WTC11 (cell line): Measurements from ENCODE around the gene RTKN. TPM values are rescaled to one million over a fixed set of nuclear protein-coding genes. Genes with fewer than 3 reads are reported as not detected.
A peak's percentile ranks its signal among the peaks of the same experiment; 100 is the strongest.

Source experiments
- ATAC-seq: fragments of 200-7000 bp; cut with Tn5 transposase; 2 replicates; pipeline ENCODE4 v1.10.0; 2021; ENCODE audit warnings: mild to moderate bottlenecking, moderate library complexity
- CTCF ChIA-PET: fragments of 300-600 bp; sonication (Branson Sonifier 250); formaldehyde crosslinking; loops from one replicate; lab custom pipeline; 2021; ENCODE audit warnings: antibody characterized with exemption; lab: Charles Lee
- POLR2A ChIA-PET: fragments of 350-600 bp; sonication (Branson Sonifier 250); formaldehyde crosslinking; loops from one replicate; lab custom pipeline; 2021; ENCODE audit warnings: antibody characterized with exemption; lab: Charles Lee
- DNase-seq: peaks from one replicate; pipeline ENCODE4 v3.0.0; 2021; ENCODE audit warnings: low spot score
- H3K27ac Mint-ChIP-seq: 2 replicates; pipeline ENCODE4 v1.8.0; 2021; ENCODE audit warnings: mixed read lengths
- H3K27me3 Mint-ChIP-seq: 2 replicates; pipeline ENCODE4 v1.8.0; 2021; ENCODE audit warnings: low read depth, mild to moderate bottlenecking, moderate library complexity, mixed read lengths
- H3K36me3 Mint-ChIP-seq: 2 replicates; pipeline ENCODE4 v1.8.0; 2021; ENCODE audit warnings: mixed read lengths
- H3K4me1 Mint-ChIP-seq: 2 replicates; pipeline ENCODE4 v1.8.0; 2022; ENCODE audit warnings: mixed read lengths
- H3K4me3 Mint-ChIP-seq: 2 replicates; pipeline ENCODE4 v1.8.0; 2021; ENCODE audit warnings: mild to moderate bottlenecking, moderate library complexity, mixed read lengths
- H3K9me3 Mint-ChIP-seq: 2 replicates; pipeline ENCODE4 v1.8.0; 2021; ENCODE audit warnings: mixed read lengths
- CREM ChIP-seq: sonication (generic); formaldehyde crosslinking; IDR thresholded peaks from 2 replicates; pipeline ENCODE4 v1.8.1; 2022; ENCODE audit warnings: mild to moderate bottlenecking, missing genetic modification reagents, moderate library complexity
- ELF4 ChIP-seq: sonication (generic); formaldehyde crosslinking; IDR thresholded peaks from 2 replicates; pipeline ENCODE4 v1.8.1; 2022; ENCODE audit warnings: low read depth, mild to moderate bottlenecking, moderate library complexity, missing genetic modification reagents
- GABPB1 ChIP-seq: sonication (generic); formaldehyde crosslinking; IDR thresholded peaks from 2 replicates; pipeline ENCODE4 v1.8.1; 2023; ENCODE audit warnings: mild to moderate bottlenecking, missing genetic modification reagents
- JAZF1 ChIP-seq: fragments of 250-450 bp; sonication (Bioruptor Pico); IDR thresholded peaks from 2 replicates; pipeline ENCODE4 v1.9.0; 2021; ENCODE audit warnings: moderate library complexity, mild to moderate bottlenecking, inconsistent platforms
- SOX15 ChIP-seq: fragments of 250-450 bp; sonication (Bioruptor Pico); IDR thresholded peaks from 2 replicates; pipeline ENCODE4 v1.9.0; 2021; ENCODE audit warnings: mild to moderate bottlenecking
- TEAD1 ChIP-seq: sonication (generic); formaldehyde crosslinking; IDR thresholded peaks from 2 replicates; pipeline ENCODE4 v1.8.0; 2022; ENCODE audit warnings: mild to moderate bottlenecking, missing genetic modification reagents
- ZBTB21 ChIP-seq: sonication (generic); formaldehyde crosslinking; IDR thresholded peaks from 2 replicates; pipeline ENCODE4 v1.8.1; 2023; ENCODE audit warnings: mild to moderate bottlenecking, missing genetic modification reagents, borderline replicate concordance
- ZNF263 ChIP-seq: sonication (generic); formaldehyde crosslinking; IDR thresholded peaks from 2 replicates; pipeline ENCODE4 v1.8.1; 2022; ENCODE audit warnings: low read depth, mild to moderate bottlenecking, moderate library complexity, missing genetic modification reagents
- total RNA-seq: library from RNA; stranded (reverse); gene quantifications from 3 replicates; pipeline ENCODE4 v1.2.3, GENCODE V29; 2021
- TF ChIP-seq, protein P1 (sequence below): sonication (generic); formaldehyde crosslinking; IDR thresholded peaks from 2 replicates; pipeline ENCODE4 v1.8.1; 2023; ENCODE audit warnings: mild to moderate bottlenecking, missing genetic modification reagents
- TF ChIP-seq, protein P2 (sequence below): fragments of 250-450 bp; sonication (Bioruptor Pico); IDR thresholded peaks from 2 replicates; pipeline ENCODE4 v1.9.0; 2021; ENCODE audit warnings: mild to moderate bottlenecking, borderline replicate concordance
- TF ChIP-seq, protein P3 (sequence below): fragments of 250-450 bp; sonication (Bioruptor Pico); conservative IDR thresholded peaks from 2 replicates; pipeline ENCODE4 v1.9.0; 2021; ENCODE audit warnings: mild to moderate bottlenecking
- TF ChIP-seq, protein P4 (sequence below): sonication (generic); formaldehyde crosslinking; IDR thresholded peaks from 2 replicates; pipeline ENCODE4 v1.8.1; 2023; ENCODE audit warnings: mild to moderate bottlenecking, missing genetic modification reagents, borderline replicate concordance
- TF ChIP-seq, protein P5 (sequence below): sonication (generic); formaldehyde crosslinking; IDR thresholded peaks from 2 replicates; pipeline ENCODE4 v1.8.0; 2022; ENCODE audit warnings: mild to moderate bottlenecking, missing genetic modification reagents
- TF ChIP-seq, protein P6 (sequence below): fragments of 200-600 bp; IDR thresholded peaks from 2 replicates; pipeline ENCODE4 v1.8.0; 2022; ENCODE audit warnings: antibody characterized with exemption
- TF ChIP-seq, protein P7 (sequence below): sonication (generic); formaldehyde crosslinking; conservative IDR thresholded peaks from 2 replicates; pipeline ENCODE4 v1.8.1; 2022; ENCODE audit warnings: mild to moderate bottlenecking, missing genetic modification reagents
- TF ChIP-seq, protein P8 (sequence below): fragments of 250-450 bp; sonication (Bioruptor Pico); IDR thresholded peaks from 2 replicates; pipeline ENCODE4 v1.8.0; 2021; ENCODE audit warnings: mild to moderate bottlenecking
- TF ChIP-seq, protein P9 (sequence below): fragments of 250-450 bp; sonication (Bioruptor Pico); IDR thresholded peaks from 2 replicates; pipeline ENCODE4 v1.9.0; 2021; ENCODE audit warnings: moderate library complexity, mild to moderate bottlenecking, inconsistent platforms, borderline replicate concordance

The RTKN gene
- total RNA-seq, 1 experiment from 2014 or later, result 80.1 TPM

DNA sequence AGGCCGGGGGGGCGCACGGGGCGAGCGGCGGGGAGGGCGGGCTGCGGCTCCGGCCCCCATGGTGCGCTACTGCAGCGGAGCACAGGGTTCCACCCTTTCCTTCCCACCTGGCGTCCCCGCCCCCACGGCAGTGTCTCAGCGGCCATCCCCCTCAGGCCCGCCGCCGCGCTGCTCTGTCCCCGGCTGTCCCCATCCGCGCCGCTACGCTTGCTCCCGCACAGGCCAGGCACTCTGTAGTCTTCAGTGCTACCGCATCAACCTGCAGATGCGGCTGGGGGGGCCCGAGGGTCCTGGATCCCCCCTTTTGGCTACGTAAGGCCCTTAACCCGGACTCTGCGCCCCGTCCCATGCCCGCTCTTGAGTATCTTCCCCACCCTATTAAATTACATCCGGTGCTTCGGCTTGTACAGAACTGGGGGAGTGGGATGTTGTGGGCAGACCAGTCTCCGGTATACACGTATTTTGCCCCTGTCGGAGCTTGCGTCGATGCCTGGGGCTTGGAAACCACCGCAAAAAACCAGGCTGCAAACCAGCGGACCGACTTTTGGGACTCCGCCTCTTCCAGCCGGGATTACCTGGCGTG, 15.9 kb upstream of the RTKN start:
- Mint-ChIP-seq H3K4me3 (peak overlapping the region; percentile 96), H3K9me3 (no peaks in the 10 kb centered on the region), H3K36me3 (peaks cover 7% of the 10 kb centered on the region; the same call in 1 of the 2 replicates), H3K4me1 (peaks cover 36% of the 10 kb centered on the region), H3K27ac (peak overlapping the region; percentile 98), H3K27me3 (no peaks in the 10 kb centered on the region)
- POLR2A ChIA-PET, result interaction anchor here (0.6 to 2.7 kb wide), 13 partner anchors 10 to 98 kb away, joined by 3 to 29 read pairs (median 6); partner anchors contain the start of genes AUP1, HTRA2, LBX2 and MRPL53
- DNase-seq, result peak; percentile 81
- ATAC-seq, result peak; percentile 33
- CTCF ChIA-PET, result interaction anchor here (1.0 to 3.1 kb wide), 14 partner anchors 14 to 123 kb away, joined by 3 to 18 read pairs (median 4); partner anchors contain the start of genes CCDC142 and MRPL53
- TF ChIP-seq, protein P1, sequence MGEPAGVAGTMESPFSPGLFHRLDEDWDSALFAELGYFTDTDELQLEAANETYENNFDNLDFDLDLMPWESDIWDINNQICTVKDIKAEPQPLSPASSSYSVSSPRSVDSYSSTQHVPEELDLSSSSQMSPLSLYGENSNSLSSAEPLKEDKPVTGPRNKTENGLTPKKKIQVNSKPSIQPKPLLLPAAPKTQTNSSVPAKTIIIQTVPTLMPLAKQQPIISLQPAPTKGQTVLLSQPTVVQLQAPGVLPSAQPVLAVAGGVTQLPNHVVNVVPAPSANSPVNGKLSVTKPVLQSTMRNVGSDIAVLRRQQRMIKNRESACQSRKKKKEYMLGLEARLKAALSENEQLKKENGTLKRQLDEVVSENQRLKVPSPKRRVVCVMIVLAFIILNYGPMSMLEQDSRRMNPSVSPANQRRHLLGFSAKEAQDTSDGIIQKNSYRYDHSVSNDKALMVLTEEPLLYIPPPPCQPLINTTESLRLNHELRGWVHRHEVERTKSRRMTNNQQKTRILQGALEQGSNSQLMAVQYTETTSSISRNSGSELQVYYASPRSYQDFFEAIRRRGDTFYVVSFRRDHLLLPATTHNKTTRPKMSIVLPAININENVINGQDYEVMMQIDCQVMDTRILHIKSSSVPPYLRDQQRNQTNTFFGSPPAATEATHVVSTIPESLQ (CRISPR knock-in tag), result no peak
- TF ChIP-seq SOX15 (CRISPR knock-in tag) (no peak), ELF4 (no peak), TEAD1 (CRISPR knock-in tag) (no peak), ZNF263 (no peak), GABPB1 (no peak), JAZF1 (CRISPR knock-in tag) (no peak), CREM (CRISPR knock-in tag) (peak; percentile 87), ZBTB21 (no peak)
- TF ChIP-seq, protein P2, sequence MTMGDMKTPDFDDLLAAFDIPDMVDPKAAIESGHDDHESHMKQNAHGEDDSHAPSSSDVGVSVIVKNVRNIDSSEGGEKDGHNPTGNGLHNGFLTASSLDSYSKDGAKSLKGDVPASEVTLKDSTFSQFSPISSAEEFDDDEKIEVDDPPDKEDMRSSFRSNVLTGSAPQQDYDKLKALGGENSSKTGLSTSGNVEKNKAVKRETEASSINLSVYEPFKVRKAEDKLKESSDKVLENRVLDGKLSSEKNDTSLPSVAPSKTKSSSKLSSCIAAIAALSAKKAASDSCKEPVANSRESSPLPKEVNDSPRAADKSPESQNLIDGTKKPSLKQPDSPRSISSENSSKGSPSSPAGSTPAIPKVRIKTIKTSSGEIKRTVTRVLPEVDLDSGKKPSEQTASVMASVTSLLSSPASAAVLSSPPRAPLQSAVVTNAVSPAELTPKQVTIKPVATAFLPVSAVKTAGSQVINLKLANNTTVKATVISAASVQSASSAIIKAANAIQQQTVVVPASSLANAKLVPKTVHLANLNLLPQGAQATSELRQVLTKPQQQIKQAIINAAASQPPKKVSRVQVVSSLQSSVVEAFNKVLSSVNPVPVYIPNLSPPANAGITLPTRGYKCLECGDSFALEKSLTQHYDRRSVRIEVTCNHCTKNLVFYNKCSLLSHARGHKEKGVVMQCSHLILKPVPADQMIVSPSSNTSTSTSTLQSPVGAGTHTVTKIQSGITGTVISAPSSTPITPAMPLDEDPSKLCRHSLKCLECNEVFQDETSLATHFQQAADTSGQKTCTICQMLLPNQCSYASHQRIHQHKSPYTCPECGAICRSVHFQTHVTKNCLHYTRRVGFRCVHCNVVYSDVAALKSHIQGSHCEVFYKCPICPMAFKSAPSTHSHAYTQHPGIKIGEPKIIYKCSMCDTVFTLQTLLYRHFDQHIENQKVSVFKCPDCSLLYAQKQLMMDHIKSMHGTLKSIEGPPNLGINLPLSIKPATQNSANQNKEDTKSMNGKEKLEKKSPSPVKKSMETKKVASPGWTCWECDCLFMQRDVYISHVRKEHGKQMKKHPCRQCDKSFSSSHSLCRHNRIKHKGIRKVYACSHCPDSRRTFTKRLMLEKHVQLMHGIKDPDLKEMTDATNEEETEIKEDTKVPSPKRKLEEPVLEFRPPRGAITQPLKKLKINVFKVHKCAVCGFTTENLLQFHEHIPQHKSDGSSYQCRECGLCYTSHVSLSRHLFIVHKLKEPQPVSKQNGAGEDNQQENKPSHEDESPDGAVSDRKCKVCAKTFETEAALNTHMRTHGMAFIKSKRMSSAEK, result no peak
- TF ChIP-seq, protein P3, sequence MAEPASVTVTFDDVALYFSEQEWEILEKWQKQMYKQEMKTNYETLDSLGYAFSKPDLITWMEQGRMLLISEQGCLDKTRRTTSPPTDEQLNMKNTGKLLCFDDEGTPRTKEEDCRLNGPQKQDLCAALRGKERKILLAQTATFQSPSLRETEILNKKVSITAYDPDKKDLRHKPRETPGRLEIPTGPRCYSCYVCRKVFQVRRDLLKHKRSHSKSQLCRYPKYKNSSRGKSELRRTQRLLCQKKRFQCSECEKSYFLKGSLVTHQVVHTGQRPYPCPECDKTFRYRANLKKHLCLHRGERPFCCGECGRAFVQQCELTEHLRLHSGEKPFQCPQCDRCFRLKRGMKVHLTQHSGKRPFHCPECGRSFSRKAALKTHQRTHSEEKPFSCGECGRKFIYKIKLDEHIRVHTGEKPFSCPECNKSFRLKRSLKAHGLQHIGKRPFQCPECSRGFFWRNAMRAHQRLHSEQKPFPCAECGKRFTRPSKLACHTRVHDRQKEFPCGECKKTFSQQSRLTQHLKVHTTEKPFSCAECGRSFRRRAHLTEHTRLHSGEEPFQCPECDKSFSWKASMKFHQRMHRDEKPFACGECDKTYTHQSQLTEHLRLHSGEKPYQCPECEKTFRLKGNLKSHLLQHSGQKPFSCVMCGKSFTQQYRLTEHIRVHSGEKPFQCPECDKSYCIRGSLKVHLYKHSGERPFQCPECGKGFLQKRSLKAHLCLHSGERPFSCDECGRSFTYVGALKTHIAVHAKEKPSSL (CRISPR knock-in tag), result no peak
- TF ChIP-seq, protein P4, sequence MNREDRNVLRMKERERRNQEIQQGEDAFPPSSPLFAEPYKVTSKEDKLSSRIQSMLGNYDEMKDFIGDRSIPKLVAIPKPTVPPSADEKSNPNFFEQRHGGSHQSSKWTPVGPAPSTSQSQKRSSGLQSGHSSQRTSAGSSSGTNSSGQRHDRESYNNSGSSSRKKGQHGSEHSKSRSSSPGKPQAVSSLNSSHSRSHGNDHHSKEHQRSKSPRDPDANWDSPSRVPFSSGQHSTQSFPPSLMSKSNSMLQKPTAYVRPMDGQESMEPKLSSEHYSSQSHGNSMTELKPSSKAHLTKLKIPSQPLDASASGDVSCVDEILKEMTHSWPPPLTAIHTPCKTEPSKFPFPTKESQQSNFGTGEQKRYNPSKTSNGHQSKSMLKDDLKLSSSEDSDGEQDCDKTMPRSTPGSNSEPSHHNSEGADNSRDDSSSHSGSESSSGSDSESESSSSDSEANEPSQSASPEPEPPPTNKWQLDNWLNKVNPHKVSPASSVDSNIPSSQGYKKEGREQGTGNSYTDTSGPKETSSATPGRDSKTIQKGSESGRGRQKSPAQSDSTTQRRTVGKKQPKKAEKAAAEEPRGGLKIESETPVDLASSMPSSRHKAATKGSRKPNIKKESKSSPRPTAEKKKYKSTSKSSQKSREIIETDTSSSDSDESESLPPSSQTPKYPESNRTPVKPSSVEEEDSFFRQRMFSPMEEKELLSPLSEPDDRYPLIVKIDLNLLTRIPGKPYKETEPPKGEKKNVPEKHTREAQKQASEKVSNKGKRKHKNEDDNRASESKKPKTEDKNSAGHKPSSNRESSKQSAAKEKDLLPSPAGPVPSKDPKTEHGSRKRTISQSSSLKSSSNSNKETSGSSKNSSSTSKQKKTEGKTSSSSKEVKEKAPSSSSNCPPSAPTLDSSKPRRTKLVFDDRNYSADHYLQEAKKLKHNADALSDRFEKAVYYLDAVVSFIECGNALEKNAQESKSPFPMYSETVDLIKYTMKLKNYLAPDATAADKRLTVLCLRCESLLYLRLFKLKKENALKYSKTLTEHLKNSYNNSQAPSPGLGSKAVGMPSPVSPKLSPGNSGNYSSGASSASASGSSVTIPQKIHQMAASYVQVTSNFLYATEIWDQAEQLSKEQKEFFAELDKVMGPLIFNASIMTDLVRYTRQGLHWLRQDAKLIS (CRISPR knock-in tag), result no peak
- TF ChIP-seq, protein P5, sequence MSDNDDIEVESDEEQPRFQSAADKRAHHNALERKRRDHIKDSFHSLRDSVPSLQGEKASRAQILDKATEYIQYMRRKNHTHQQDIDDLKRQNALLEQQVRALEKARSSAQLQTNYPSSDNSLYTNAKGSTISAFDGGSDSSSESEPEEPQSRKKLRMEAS (CRISPR knock-in tag), result 0 out of 2 replicates have a peak, but pooled peaks have one; percentile 31
- TF ChIP-seq, protein P6, sequence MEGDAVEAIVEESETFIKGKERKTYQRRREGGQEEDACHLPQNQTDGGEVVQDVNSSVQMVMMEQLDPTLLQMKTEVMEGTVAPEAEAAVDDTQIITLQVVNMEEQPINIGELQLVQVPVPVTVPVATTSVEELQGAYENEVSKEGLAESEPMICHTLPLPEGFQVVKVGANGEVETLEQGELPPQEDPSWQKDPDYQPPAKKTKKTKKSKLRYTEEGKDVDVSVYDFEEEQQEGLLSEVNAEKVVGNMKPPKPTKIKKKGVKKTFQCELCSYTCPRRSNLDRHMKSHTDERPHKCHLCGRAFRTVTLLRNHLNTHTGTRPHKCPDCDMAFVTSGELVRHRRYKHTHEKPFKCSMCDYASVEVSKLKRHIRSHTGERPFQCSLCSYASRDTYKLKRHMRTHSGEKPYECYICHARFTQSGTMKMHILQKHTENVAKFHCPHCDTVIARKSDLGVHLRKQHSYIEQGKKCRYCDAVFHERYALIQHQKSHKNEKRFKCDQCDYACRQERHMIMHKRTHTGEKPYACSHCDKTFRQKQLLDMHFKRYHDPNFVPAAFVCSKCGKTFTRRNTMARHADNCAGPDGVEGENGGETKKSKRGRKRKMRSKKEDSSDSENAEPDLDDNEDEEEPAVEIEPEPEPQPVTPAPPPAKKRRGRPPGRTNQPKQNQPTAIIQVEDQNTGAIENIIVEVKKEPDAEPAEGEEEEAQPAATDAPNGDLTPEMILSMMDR, result no peak
- TF ChIP-seq, protein P7, sequence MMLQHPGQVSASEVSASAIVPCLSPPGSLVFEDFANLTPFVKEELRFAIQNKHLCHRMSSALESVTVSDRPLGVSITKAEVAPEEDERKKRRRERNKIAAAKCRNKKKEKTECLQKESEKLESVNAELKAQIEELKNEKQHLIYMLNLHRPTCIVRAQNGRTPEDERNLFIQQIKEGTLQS, result no peak
- TF ChIP-seq, protein P8, sequence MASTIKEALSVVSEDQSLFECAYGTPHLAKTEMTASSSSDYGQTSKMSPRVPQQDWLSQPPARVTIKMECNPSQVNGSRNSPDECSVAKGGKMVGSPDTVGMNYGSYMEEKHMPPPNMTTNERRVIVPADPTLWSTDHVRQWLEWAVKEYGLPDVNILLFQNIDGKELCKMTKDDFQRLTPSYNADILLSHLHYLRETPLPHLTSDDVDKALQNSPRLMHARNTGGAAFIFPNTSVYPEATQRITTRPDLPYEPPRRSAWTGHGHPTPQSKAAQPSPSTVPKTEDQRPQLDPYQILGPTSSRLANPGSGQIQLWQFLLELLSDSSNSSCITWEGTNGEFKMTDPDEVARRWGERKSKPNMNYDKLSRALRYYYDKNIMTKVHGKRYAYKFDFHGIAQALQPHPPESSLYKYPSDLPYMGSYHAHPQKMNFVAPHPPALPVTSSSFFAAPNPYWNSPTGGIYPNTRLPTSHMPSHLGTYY (CRISPR knock-in tag), result no peak
- TF ChIP-seq, protein P9, sequence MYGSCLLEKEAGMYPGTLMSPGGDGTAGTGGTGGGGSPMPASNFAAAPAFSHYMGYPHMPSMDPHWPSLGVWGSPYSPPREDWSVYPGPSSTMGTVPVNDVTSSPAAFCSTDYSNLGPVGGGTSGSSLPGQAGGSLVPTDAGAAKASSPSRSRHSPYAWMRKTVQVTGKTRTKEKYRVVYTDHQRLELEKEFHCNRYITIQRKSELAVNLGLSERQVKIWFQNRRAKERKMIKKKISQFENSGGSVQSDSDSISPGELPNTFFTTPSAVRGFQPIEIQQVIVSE (CRISPR knock-in tag), result no peak
